22Rv1 (cell line): ENCODE data around the gene DLG3.

Experiments used
- CTCF ChIP-seq: fragments of 450-650 bp; IDR thresholded peaks from 2 replicates; pipeline ENCODE4 v1.5.1; 2017; ENCODE audit warnings: mild to moderate bottlenecking
- ZFX ChIP-seq: fragments of 450-650 bp; IDR thresholded peaks from 2 replicates; pipeline ENCODE4 v1.6.1; 2017; ENCODE audit warnings: antibody characterized with exemption, borderline replicate concordance

GRCh38 chrX:70464051-70464450 is 19.4 kb downstream of the DLG3 start:
- no peak for TF ChIP-seq CTCF
- TF ChIP-seq ZFX = no peak
